ENCODE results near the gene HOXA13. TPM values are rescaled to one million over a fixed set of nuclear protein-coding genes. Genes with fewer than 3 reads are reported as not detected.

Gene HOXA13
- total RNA-seq, 1 donor from 2014 or later: not detected

GRCh38 chr7:27176524-27176845 is 23.4 kb downstream of the HOXA13 start:
- Mint-ChIP-seq H3K4me1 (peaks cover 6% of the 10 kb centered on the region), H3K27me3 (ENCODE audit: low read depth) (peaks cover 94% of the 10 kb centered on the region), H3K9me3 (no peaks in the 10 kb centered on the region), H3K4me3 (no peak overlapping the region), H3K36me3 (ENCODE audit: low read depth) (peaks cover 5% of the 10 kb centered on the region), H3K27ac (ENCODE audit: unreplicated experiment) (no peak overlapping the region)
- DNase-seq (ENCODE audit: low read depth, low spot score): no peak
- no peak for TF ChIP-seq CTCF (conservative IDR thresholded peaks at IDR 0.05)

GRCh38 chr7:27175626-27176523 is 24.0 kb downstream of the HOXA13 start:
- Mint-ChIP-seq H3K9me3 (no peaks in the 10 kb centered on the region), H3K4me1 (peaks cover 8% of the 10 kb centered on the region), H3K36me3 (ENCODE audit: low read depth) (peaks cover 5% of the 10 kb centered on the region), H3K4me3 (no peak overlapping the region), H3K27me3 (ENCODE audit: low read depth) (peaks cover 94% of the 10 kb centered on the region), H3K27ac (ENCODE audit: unreplicated experiment) (no peak overlapping the region)
- no peak for TF ChIP-seq CTCF (conservative IDR thresholded peaks at IDR 0.05)
- DNase-seq (ENCODE audit: low read depth, low spot score): no peak

- TF ChIP-seq CTCF (conservative IDR thresholded peaks at IDR 0.05): no peak
- H3K27me3 Mint-ChIP-seq (ENCODE audit: low read depth): peaks cover 94% of the 10 kb centered on the region
- H3K4me1 Mint-ChIP-seq: peaks cover 8% of the 10 kb centered on the region
- H3K27ac Mint-ChIP-seq (ENCODE audit: unreplicated experiment): no peak overlapping the region
- H3K4me3 Mint-ChIP-seq: peak overlapping the region; percentile 72
- no peaks in the 10 kb centered on the region for H3K9me3 Mint-ChIP-seq
- H3K36me3 Mint-ChIP-seq (ENCODE audit: low read depth): peaks cover 5% of the 10 kb centered on the region
- DNase-seq (ENCODE audit: low read depth, low spot score): no peak
Observed at GRCh38 chr7:27174874-27175625, 24.8 kb downstream of the HOXA13 start.

GRCh38 chr7:27173956-27174873 is 25.7 kb downstream of the HOXA13 start, which contains the start of gene HOXA10:
TSS of gene HOXA10 (minus strand) at chr7:27174320. CDS start at chr7:27174306, 14 bp downstream.
- H3K9me3 Mint-ChIP-seq: no peaks in the 10 kb centered on the region
- peak within 1 kb of the TSS; percentile 72 for H3K4me3 Mint-ChIP-seq
- TF ChIP-seq CTCF (conservative IDR thresholded peaks at IDR 0.05): no peak

GRCh38 chr7:27173511-27173955 is 26.4 kb downstream of the HOXA13 start:
- no peak overlapping the region for H3K27ac Mint-ChIP-seq (ENCODE audit: unreplicated experiment)
- TF ChIP-seq CTCF (conservative IDR thresholded peaks at IDR 0.05): no peak
- no peak for DNase-seq (ENCODE audit: low read depth, low spot score)

More at GRCh38 chr7:27173956-27174873, 25.7 kb downstream of the HOXA13 start, which contains the start of gene HOXA10:
- Mint-ChIP-seq H3K27ac (ENCODE audit: unreplicated experiment) (no peak within 1 kb of the TSS), H3K36me3 (ENCODE audit: low read depth) (peaks cover 5% of the 10 kb centered on the region), H3K4me1 (peaks cover 8% of the 10 kb centered on the region), H3K27me3 (ENCODE audit: low read depth) (peaks cover 93% of the 10 kb centered on the region)
- no peak for DNase-seq (ENCODE audit: low read depth, low spot score)

More at GRCh38 chr7:27173511-27173955, 26.4 kb downstream of the HOXA13 start:
- Mint-ChIP-seq H3K4me3 (no peak overlapping the region), H3K36me3 (ENCODE audit: low read depth) (peaks cover 5% of the 10 kb centered on the region), H3K4me1 (peaks cover 11% of the 10 kb centered on the region), H3K9me3 (no peaks in the 10 kb centered on the region), H3K27me3 (ENCODE audit: low read depth) (peaks cover 93% of the 10 kb centered on the region)
